ENCODE results near the gene TAS1R3. TPM values are rescaled to one million over a fixed set of nuclear protein-coding genes. Genes with fewer than 3 reads are reported as not detected.

The TAS1R3 gene
- total and polyA plus RNA-seq, 9 donors, result 0.07 to 0.40 (median 0.24) TPM; not detected in 2

- DNase-seq, result no peak
- Histone ChIP-seq H3K27me3 (no peaks in the 10 kb centered on the region), H3K36me3 (no peaks in the 10 kb centered on the region), H3K9me3 (no peaks in the 10 kb centered on the region), H3K27ac (peak overlapping the region in 1 of 2 donors; percentile 74), H3K4me1 (ENCODE audit: insufficient read depth) (peaks cover 10% of the 10 kb centered on the region), H3K4me3 (peak overlapping the region; percentile 78)
- TF ChIP-seq POLR2A (IDR thresholded peaks at IDR 0.05) (no peak), EP300 (IDR thresholded peaks at IDR 0.05) (no peak), CTCF (IDR thresholded peaks at IDR 0.05) (no peak)
- intact Hi-C loops (cut with DNase I), result loop anchor here in 1 of 4 donors (2.0 kb wide), 1 partner anchor 25 kb away; the partner anchor contains the start of gene DVL1
- 0 to 1% (median 1%) methylated on average over 2 to 41 of the region's 41 CpGs for WGBS, 3 donors
Observed at GRCh38 chr1:1324084-1324523, 7.0 kb upstream of the TAS1R3 start.

- intact Hi-C loops (cut with DNase I), result loop anchor here in 1 of 4 donors (2.0 kb wide), 1 partner anchor 24 kb away; the partner anchor contains the start of gene DVL1
- no peaks in the 10 kb centered on the region for H3K27me3 ChIP-seq
- no peaks in the 10 kb centered on the region for H3K36me3 ChIP-seq
- H3K9me3 ChIP-seq, result no peaks in the 10 kb centered on the region
- peaks cover 10% of the 10 kb centered on the region for H3K4me1 ChIP-seq (ENCODE audit: insufficient read depth)
- H3K4me3 ChIP-seq, result peak within 1 kb of the TSS; percentile 78
- no peak for TF ChIP-seq EP300 (IDR thresholded peaks at IDR 0.05)
- peak; percentile 70 for TF ChIP-seq POLR2A (IDR thresholded peaks at IDR 0.05)
- TF ChIP-seq CTCF (IDR thresholded peaks at IDR 0.05), result no peak
- peak; percentile 94 to 97 (median 95) for DNase-seq
- 0 to 1% (median 1%) methylated on average over 1 to 84 of the region's 84 CpGs for WGBS, 3 donors
- H3K27ac ChIP-seq, result peak within 1 kb of the TSS; percentile 1 to 74
Observed at GRCh38 chr1:1324524-1325287, 6.4 kb upstream of the TAS1R3 start, which contains the start of the genes CPTP and INTS11. Gene CPTP (plus strand): TSS chr1:1324802. CDS start chr1:1326911, 2,109 bp downstream. Gene INTS11 (minus strand): TSS chr1:1324660. CDS start chr1:1324608, 52 bp downstream.

GRCh38 chr1:1325288-1326074 lies 5.6 kb upstream of the TAS1R3 start:
- Histone ChIP-seq H3K9me3 (no peaks in the 10 kb centered on the region), H3K4me3 (peak overlapping the region; percentile 78), H3K4me1 (ENCODE audit: insufficient read depth) (peaks cover 10% of the 10 kb centered on the region), H3K36me3 (no peaks in the 10 kb centered on the region), H3K27me3 (no peaks in the 10 kb centered on the region), H3K27ac (peak overlapping the region; percentile 1 to 74)
- DNase-seq, result no peak
- 42 to 52% (median 50%) methylated on average over 12 to 16 of the region's 16 CpGs for WGBS, 3 donors
- TF ChIP-seq CTCF (IDR thresholded peaks at IDR 0.05) (no peak), POLR2A (IDR thresholded peaks at IDR 0.05) (no peak), EP300 (IDR thresholded peaks at IDR 0.05) (no peak)
- intact Hi-C loops (cut with DNase I), result loop anchor here in 1 of 4 donors (2.0 kb wide), 1 partner anchor 23 kb away; the partner anchor contains the start of gene DVL1

- Histone ChIP-seq H3K4me3 (no peak overlapping the region), H3K27me3 (no peaks in the 10 kb centered on the region), H3K36me3 (no peaks in the 10 kb centered on the region), H3K9me3 (no peaks in the 10 kb centered on the region), H3K4me1 (ENCODE audit: insufficient read depth) (peaks cover 10% of the 10 kb centered on the region), H3K27ac (no peak overlapping the region)
- WGBS, 3 donors, result 56 to 63% (median 60%) methylated on average over 8 of the region's 8 CpGs
- TF ChIP-seq EP300 (IDR thresholded peaks at IDR 0.05), result no peak
- no peak for TF ChIP-seq POLR2A (IDR thresholded peaks at IDR 0.05)
- no peak for TF ChIP-seq CTCF (IDR thresholded peaks at IDR 0.05)
- intact Hi-C loops (cut with DNase I), result no loop called here
- no peak for DNase-seq
Observed at GRCh38 chr1:1326075-1326605, 4.9 kb upstream of the TAS1R3 start.
